ENCODE measurements around the gene FBL.

FBL gene

DNA sequence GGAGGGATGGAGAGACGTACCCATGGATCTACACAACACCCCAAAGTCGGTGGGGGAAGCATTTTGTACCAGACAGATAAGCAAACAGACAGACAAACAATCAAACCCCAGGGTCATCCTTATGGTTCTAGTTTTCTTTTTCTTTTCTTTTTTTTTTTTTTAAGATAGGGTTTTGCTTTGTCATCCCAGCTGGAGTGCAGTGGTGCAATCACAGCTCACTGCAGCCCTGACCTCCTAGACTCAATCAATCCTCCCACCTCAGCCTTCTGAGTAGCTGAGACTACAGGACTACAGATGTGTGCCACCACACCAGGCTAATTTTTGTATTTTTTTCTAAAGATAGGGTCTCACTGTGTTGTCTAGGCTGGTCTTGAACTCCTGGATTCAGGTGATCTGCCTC, 17.9 kb upstream of the FBL start:
- TF ChIP-seq, protein P1, sequence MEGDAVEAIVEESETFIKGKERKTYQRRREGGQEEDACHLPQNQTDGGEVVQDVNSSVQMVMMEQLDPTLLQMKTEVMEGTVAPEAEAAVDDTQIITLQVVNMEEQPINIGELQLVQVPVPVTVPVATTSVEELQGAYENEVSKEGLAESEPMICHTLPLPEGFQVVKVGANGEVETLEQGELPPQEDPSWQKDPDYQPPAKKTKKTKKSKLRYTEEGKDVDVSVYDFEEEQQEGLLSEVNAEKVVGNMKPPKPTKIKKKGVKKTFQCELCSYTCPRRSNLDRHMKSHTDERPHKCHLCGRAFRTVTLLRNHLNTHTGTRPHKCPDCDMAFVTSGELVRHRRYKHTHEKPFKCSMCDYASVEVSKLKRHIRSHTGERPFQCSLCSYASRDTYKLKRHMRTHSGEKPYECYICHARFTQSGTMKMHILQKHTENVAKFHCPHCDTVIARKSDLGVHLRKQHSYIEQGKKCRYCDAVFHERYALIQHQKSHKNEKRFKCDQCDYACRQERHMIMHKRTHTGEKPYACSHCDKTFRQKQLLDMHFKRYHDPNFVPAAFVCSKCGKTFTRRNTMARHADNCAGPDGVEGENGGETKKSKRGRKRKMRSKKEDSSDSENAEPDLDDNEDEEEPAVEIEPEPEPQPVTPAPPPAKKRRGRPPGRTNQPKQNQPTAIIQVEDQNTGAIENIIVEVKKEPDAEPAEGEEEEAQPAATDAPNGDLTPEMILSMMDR (IDR thresholded peaks at IDR 0.05; ENCODE audit: extremely low read depth, missing control alignments) = no peak
- DNase-seq (ENCODE audit: low spot score) = no peak

DNA sequence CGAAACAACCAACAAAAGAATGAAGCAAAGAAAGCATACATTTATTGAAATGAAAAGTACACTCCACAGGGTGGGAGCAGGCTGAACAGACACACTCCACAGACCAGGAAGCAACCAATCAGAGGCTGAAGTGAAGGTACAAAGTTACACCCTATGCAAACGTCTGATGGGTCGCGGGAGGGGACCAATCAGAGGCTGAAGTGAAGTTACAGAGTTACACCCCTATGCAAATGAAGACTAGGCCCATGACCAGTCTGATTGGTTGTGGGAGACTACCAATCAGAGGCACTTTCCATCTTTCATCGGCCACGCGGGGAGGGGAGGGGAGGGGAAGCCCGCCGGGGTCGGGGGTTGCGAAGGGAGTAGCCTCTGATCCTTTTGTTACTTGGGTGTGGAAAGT, 12.4 kb upstream of the FBL start:
- TF ChIP-seq, protein P1 (IDR thresholded peaks at IDR 0.05; ENCODE audit: extremely low read depth, missing control alignments) = no peak
- DNase-seq (ENCODE audit: low spot score) = no peak

DNA sequence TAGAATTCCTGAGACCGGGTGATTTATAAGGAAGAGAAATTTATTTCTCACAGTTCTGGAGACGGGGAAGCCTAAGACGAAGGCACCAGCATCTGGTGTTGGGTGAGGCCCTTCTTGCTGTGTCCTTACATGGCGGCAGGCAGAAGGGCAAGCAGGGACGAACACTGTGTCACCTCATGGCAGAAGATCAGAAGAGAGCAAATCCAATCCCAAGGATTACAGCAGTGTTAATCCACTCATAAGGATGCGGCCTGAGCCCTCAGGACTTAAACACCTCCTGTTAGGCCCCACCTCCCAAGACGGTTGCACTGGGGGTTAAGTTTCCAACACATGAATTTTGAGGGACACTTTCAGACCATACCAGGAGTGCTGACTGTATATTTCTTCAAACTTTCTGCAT, 6.7 kb upstream of the FBL start:
- DNase-seq (ENCODE audit: low spot score) = no peak
- TF ChIP-seq, protein P1 (IDR thresholded peaks at IDR 0.05; ENCODE audit: extremely low read depth, missing control alignments) = no peak

GRCh38 chr19:39850892-39851291, 4.7 kb upstream of the FBL start:
- TF ChIP-seq, protein P1 (IDR thresholded peaks at IDR 0.05; ENCODE audit: extremely low read depth, missing control alignments) = no peak
- DNase-seq (ENCODE audit: low spot score) = no peak

GRCh38 chr19:39848392-39848791, 2.2 kb upstream of the FBL start:
- TF ChIP-seq, protein P1 (IDR thresholded peaks at IDR 0.05; ENCODE audit: extremely low read depth, missing control alignments) = no peak
- no peak for DNase-seq (ENCODE audit: low spot score)

- TF ChIP-seq, protein P1 (IDR thresholded peaks at IDR 0.05; ENCODE audit: extremely low read depth, missing control alignments) = no peak
- no peak for DNase-seq (ENCODE audit: low spot score)
Measured at GRCh38 chr19:39847525-39847924, 1.3 kb upstream of the FBL start.

DNA sequence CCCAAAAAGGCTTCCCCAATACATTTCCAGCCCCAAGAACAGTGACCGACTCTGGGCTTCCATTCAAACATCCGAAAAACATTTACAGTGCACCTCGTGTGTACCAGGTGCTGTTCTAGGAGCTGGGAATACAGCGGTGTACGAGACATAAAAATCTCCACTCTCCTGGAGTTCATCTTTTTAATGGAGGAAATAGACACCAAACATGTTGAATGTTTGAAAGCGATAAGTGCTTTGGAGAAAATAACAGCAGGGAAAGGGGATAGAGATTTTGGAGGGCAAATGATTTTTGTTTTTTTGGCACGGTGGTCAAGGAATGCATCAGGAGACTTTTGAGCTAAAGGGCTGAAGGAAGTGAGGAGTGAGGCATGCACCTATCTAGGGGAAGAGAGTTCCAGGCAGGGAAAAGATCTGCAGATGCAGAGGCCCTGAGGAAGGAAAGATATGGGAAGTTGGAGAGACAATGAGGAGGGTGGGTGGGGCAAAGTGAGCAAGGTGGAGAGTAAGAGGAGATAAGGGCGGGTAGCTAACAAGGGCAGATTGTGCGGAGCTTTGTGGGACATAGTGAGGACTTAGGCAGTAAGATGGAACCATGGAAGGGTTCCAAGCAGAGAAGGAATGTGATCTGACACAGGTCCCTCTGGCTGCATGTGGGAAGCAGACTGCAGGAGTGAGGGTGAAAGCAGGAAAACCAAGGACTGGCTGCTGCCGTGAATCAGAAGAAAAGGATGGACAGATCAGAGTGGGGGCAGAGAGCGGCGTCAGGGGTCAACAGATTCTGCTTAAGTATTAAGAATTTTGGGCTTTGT, 703 bp upstream of the FBL start:
- TF ChIP-seq, protein P1 (IDR thresholded peaks at IDR 0.05; ENCODE audit: extremely low read depth, missing control alignments) = no peak
- DNase-seq (ENCODE audit: low spot score) = no peak
